GM19328 (cell line): ENCODE results near the gene SBK3.
A peak's percentile ranks its signal among the peaks of the same experiment; 100 is the strongest.
"Not testable (repeated sequence)": the region's sequence is repeated elsewhere in the genome, so short reads cannot be mapped to it uniquely, and the experiment has no call there.

Experiments
- ATAC-seq: cut with Tn5 transposase; IDR thresholded peaks from one replicate; pipeline ENCODE4 v1.9.1; 2021; ENCODE audit warnings: mild to moderate bottlenecking, moderate library complexity; ENCODE audit not compliant: unreplicated experiment

Gene SBK3

GRCh38 chr19:55520691-55521292, 24.6 kb downstream of the SBK3 start:
- ATAC-seq, result no peak

- no peak for ATAC-seq
Measured at GRCh38 chr19:55519451-55520311, 25.7 kb downstream of the SBK3 start.

DNA sequence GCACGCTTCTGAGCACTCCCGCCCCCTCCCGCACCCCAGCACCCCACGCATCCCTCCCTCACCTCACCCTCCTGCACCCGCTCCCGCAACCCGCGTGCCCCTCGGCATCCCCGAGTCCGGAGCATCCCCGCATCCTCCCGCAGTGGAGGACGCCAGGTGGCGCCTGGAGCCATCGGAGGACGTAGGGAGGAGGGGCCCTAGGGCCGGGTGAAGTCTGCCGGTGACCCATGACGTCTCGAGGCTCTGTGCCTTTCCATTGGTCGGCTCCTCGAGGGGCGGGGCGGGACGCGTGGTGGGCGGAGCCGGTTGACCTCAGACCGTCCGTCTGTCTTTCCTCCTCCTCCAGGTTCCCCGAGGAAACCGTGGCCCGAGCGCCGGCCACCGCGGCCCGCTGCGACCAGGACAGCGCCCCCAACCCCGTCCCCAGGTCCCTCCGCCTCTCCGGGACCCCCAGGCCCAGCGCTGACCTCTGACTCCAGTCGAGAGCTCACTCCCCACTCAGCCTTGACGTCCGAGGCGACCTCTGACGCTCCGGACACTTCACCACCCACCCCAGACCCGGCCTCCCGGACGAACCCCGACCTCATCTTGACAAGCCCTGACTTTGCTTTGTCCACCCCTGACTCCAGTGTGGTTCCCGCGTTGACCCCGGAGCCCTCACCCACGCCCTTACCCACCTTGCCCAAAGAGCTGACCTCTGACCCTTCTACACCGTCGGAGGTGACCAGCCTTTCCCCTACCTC, 28.3 kb downstream of the SBK3 start:
- ATAC-seq, result peak; percentile 96

DNA sequence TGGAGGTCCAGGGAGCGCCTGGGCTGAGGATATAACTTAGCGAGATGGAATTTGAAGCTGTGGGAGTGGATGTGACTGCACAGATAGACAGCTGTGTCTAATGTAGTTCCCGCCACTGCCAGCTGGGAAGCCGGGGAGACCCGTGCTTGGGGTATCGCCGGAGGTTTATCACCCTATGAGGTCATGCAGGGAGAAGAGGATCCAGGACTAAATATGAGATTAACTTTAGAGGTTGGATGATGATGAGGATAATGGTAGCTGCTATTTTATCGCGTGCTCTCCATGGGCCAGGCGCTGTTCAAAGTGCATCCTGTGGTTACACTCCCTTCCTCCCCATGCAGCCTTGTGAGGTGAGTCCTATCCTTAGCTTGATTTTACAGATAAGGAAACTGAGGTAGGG, 37.2 kb downstream of the SBK3 start:
- ATAC-seq, result no peak

DNA sequence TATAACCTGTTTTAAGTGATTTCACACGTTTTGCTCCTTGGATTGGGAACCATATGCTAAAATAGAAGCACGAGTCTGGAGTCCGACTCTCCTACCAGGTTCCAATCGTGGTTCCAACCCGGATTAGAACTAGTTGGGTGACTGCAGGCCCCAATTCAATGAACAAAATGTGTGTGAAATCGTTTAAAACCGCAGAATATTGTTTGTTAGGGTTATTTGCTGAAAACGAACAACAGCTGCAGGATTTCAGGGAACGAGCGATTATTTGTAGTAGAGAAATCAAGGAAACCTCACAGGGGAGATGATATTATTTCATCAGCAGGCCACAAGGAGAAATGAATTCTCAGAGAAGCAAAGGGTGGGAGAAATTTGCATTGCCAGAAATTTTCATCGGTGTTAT, 40.4 kb downstream of the SBK3 start:
- no peak for ATAC-seq

DNA sequence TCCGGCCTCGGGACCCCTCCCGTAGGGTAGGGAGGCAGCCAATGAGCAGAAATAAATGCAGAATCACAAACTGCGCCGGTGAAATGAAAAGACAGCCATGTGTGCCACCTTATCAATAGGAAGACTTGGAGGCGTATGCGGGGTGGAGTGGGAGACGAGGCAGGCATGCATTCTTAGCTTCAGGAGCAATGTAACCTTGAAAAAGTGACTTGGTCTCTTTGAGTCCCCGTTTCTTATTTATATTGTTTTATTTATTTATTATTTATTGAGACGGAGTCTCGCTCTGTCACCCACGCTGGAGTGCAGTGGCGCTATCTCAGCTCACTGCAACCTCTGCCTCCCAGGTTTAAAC, 41.1 kb downstream of the SBK3 start:
- ATAC-seq, result no peak

- ATAC-seq, result peak; percentile 88
Measured at GRCh38 chr19:55503502-55504251, 41.7 kb downstream of the SBK3 start.

DNA sequence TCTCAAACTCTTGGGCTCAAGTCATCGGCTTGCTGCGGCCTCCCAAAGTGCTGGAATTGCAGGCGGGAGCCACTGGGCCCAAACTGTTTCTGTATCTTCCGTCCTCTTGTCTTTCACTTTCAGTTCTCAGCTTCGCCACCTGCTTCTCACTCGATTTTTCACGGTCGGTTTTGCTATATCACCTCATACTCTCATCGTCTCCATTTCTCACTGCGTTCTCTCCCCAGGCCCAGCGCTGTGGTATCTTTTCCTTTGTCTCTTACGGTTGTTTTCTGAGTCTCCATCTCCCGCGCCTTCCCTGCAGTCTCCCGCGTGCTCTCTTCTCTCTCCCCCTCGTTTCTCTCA, 42.2 kb downstream of the SBK3 start:
- no peak for ATAC-seq

DNA sequence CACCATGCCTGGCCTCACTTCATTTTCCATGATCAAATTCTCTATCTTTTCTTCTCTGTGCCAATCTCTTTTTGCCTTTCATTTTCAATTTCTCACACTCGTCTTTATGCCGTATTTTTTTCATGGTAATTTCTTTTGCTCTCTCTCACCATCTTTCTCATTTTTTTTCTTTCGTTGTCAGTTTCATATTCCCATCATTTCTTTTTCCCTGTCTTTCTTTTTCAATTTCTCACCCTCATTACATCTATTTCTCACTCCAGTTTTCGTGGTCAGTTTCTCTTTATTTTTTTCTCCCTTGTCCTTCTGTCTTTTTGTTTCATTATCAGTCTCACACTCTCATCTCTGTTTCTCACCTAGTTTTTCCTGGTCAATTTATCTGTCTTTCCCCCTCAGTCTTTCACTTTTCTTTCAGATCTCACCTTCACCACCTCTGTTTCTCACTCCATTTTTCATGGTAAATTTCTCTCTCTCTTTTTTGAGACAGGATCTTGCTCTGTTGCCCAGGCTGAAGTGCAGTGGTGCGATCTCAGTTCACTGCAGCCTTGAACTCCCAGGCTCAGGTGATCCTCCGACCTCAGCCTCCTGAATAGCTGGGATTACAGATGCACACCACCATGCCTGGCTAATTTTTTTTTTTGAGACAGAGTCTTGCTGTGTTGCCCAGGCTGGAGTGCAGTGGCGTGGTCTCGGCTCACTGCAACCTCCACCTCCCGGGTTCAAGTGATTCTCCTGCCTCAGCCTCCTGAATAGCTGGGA, 43.0 kb downstream of the SBK3 start:
- ATAC-seq, result no peak

DNA sequence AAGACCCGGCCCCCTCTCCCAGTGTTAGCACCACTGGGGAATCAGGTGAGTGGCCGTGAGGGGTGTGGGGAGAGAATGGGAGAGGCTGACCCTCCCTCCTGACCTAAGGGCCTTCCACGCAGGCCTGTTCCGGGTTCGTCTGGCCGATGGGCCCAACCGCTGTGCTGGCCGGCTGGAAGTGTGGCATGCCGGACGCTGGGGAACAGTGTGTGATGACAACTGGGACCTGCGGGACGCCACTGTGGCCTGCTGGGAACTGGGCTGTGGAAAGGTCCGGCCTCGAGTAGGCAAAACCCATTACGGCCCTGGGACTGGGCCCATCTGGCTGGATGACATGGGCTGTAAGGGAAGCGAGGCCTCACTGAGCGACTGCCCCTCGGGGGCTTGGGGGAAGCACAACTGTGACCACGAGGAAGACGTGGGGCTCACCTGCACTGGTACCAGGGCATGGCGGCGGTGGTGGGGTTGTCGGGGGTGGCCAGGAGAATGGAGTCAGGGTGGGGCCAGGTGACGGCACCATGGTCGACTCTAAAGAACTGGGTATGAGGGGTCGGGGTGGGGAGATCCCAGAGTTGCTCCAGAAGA, 44.9 kb downstream of the SBK3 start:
- ATAC-seq, result no peak

DNA sequence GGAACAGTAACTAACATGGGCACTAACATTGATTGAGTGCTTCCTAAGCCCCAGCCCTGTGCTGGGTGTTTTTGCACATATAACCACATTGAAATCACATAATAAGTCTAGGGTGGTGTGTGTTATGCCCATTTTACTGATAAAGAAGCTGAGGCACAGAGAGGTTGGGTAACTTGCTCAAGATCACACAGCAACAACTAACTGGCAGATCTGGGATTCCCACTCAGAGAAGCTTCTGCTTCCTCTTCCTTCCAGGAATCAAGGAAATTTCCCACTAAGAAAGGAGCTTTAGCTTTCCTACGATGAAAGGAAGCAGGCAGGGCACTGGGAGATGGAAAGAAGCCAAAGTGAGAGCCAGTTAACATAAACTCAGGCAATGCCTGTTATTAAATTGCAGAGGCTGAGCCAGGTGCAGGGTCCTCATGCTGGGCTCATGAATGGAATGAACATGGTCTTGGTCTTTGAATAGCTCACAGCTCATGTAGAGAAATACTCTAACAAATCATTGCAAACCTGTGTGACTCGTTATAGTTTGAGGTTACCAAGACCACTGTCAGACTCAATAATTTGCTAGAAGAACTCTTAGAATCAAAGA, 47.0 kb downstream of the SBK3 start:
- no peak for ATAC-seq

DNA sequence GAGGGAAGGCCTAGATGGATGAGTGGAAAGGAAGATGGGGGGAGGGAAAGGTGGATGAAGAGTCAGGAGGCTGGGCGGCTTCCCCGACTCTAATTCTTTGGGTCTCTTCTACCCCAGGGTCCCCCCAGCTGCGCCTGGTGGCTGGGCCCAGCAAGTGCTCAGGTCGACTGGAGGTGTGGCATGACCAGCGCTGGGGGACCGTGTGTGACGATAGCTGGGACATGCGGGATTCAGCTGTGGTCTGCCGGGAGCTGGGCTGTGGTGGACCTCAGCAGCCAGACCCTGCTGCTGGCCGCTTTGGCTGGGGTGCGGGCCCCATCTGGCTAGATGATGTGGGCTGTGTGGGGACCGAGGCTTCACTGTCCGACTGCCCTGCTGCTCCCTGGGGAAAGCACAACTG, 47.6 kb downstream of the SBK3 start:
- ATAC-seq, result no peak

GRCh38 chr19:55496820-55497219, 48.5 kb downstream of the SBK3 start:
- not testable (repeated sequence) for ATAC-seq

DNA sequence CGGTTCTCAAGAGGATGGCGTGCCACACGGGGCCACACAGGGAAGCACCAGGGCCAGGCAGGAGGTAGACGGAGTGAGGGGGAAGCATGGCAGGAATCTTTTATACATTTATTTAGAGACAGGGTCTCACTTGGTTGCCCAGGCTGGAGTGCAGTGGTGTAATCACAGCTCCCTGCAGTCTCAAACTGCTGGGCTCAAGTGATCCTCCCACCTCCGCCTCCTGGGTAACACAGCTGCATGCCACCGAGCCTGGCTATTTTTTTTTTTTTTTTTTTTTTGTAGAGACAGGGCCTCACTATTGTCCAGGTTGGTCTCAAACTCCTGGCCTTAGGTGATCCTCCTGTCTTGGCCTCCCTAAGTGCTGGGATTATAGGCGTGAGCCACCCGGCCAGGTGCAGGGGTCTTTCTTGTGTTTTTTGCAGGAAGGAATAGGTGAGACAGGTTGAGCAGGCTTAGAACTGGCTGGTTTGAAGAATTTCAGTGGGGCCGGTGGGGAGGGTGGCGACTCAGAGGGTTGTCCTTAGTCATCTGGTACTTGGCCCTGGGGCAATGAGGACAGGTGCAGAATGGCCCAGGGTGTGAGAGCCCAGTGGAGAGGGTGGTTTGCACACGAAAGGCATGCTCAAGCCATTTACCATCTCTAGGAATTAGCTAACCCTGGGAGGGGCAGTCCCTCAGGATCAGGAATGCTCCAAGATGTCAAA, 49.5 kb downstream of the SBK3 start:
- ATAC-seq, result no peak

- ATAC-seq, result no peak
Measured at GRCh38 chr19:55494172-55494761, 51.1 kb downstream of the SBK3 start.

DNA sequence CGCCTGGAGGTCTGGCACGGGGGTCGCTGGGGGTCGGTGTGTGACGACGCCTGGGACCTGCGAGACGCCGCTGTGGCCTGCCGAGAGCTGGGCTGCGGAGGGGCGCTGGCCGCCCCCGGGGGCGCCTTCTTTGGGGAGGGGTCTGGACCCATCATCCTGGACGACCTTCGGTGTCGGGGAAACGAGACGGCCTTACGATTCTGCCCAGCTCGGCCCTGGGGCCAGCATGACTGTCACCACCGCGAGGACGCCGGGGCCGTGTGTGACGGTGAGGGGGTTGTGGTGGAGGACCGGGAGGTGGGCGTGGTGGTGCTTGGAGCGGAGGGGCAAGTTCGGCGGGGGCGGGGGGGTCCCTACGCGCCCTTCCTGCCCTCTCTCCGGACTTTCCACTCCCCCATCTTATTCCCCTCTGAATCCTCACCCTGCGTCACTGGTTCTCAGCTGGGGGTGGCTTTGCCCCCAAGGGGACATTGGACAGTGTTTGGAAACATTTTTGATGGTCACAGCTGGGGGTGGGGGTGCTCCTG, 51.6 kb downstream of the SBK3 start:
- no peak for ATAC-seq

- no peak for ATAC-seq
Measured at GRCh38 chr19:55493052-55493644, 52.2 kb downstream of the SBK3 start.

- ATAC-seq, result no peak
Measured at GRCh38 chr19:55492362-55492944, 52.9 kb downstream of the SBK3 start.
